GM18519 (cell line): ENCODE data around the gene PHOX2A.
"Not testable (repeated sequence)": the region's sequence is repeated elsewhere in the genome, so short reads cannot be mapped to it uniquely, and the experiment has no call there.

ENCODE experiments used
- ATAC-seq: cut with Tn5 transposase; IDR thresholded peaks from one replicate; pipeline ENCODE4 v1.9.1; 2021; ENCODE audit warnings: mild to moderate bottlenecking, moderate library complexity; ENCODE audit not compliant: unreplicated experiment, low FRiP score

Gene PHOX2A

DNA sequence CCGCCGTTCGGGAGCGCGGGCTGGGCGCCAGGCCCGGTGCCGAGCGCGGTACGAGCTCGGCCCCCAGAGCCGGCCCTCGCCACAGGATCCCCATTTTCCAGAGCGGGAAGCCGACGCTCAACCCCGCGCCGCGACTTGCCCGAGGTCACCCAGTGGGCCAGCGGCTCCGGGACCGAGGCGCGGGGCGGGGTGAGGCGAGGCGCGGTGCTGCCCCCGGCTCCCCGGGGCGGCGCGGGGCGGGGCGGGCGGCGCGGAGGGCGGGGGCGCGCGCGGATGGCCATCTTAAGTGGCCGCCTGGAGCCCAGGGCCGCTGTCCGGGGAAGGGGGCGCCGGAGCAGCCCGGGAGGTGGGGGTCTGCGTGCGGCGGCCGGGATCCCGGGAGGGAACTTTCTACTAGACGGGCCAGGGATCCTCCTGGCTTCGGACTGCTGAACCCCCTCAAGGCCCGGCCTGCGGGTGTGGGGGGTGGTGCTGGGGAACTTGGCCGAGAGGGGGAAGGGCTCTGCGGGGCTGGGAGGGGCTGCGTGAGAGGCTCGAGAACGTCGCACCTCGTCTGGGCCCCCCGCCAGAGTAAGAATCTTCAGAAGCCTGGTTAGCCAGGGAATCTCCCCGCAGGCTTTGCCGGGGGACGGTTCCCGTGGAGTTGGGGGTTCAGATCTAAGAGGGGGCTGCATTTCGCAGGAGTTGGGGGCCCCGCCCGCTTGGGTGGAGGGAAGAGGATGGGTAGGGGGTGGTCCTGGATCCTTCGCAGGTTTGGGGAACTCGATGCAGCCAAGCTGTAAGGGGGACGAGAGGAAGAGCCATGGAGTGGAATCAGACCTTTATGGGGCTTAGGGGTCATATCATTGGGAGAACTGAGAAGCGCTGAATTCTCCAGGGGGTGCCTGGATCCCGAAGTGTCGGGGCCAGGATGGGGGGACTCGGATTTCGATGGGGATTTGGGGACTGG is 20.1 kb downstream of the PHOX2A start:
- ATAC-seq, result peak; percentile 26

DNA sequence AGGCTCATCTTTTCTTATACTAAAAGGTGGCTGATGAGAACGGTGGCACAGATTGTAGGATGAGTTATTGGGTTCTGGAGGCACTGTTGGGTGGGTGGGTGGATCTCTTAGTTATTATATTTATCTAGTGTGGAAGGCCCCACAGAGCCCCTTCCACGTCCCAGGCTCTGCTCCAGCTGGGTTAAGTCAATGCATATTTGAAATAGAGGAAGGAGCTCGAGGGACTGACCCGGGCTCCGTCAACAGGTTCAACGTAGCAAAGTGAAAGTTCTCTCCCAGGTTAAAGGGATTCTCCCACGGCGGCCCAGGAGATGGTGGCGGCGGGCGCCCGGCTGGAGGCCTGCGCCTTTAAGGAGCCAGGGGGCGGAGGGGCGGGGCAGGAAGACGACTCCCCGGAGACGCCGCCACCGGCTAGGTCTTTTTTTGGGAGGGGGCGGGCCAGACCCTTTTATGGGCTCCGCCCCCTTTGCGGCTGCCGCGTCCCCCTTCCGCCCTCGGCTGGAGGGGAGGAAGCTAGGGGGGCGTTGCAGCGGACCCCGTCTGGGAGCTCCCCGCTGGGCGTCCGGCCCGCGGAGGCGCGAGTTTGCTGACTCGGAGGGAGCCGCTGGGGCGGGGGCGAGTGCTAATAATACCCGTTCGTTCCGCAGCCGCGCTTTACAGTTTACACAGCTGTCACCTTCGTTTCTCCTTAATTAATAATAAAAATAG is 20.9 kb downstream of the PHOX2A start:
- peak; percentile 48 for ATAC-seq

DNA sequence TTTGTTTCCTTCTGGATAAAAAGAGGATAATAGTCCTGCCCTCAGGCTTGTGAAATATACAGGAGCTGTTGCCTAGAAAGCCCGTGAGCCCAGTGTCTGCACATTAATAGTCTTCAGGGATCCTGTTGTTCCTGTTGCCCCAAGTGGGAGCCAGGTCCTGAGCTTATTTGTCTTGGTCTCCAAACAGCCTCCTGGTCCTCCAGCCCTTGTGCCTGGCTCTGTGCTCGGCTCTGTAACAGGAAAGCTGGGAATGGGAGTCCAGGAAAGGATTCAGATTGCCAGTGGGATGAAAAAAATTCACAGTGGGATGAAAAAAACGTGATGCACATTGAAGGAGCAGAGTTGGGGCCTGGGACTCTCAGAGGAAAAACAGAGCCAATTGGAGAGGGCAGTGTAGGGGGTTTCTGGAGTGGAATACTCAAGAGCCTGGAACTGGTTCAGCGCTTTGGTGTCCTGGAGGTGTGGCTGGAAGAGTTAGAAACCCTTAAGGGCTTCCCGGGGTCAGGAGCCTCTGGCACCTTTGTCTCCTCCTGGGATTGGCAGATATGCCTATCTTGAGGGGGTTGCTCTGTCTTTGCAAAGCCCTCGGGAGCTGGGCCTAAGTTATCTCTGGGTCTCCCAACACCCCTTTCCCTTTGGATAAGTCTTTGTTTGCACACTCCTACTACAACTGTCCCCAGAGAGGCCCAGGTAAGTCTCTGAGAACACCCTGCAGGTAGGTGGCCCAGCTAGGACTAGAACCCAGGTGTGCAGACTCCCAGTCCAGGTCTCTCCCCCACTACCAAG is 21.7 kb downstream of the PHOX2A start:
- ATAC-seq, result no peak

DNA sequence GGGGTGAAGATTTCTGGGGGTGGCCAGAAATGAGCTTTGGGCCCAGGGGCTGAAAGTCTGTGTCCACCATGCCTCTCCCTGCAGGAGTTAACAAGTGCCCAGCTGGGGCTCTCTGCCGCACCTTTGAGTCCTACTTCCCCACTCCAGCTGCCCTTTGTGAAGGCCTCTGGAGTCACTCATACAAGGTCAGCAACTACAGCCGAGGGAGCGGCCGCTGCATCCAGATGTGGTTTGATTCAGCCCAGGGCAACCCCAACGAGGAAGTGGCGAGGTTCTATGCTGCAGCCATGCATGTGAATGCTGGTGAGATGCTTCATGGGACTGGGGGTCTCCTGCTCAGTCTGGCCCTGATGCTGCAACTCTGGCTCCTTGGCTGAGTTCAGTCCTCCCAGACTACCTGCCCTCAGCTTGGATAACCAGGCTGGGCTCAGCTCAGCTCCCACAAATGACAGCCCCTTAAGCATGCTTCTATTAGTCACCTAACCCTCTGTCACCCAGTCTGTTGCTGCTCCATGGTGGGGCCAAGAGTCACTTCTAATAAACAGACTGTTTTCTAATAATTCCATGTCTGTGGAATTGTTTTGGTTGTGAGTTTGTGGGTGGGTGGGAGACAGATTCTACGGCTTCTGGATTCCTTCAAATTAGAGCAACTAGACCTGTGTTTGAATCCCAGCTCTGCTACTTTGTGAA is 22.4 kb downstream of the PHOX2A start:
- no peak for ATAC-seq

DNA sequence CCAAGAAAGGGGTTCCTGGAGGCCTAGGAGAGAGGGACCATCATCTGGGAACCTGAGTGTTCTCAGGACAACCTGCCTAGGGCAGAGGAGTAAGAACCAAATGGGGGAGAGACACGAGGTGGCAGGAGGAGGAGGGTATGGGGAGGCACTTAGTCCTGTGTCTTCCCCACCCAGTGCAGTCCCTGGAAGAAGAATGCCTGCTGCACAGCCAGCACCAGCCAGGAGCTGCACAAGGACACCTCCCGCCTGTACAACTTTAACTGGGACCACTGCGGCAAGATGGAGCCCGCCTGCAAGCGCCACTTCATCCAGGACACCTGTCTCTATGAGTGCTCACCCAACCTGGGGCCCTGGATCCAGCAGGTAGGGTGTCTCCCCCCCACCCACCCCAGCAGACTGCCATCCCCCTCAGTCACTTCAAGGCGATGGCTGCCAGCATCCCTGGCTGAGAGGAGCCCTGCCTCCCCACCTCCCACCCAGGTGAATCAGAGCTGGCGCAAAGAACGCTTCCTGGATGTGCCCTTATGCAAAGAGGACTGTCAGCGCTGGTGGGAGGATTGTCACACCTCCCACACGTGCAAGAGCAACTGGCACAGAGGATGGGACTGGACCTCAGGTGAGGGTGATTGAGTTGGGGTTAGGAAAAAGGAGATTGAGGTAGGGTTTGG is 23.1 kb downstream of the PHOX2A start:
- ATAC-seq, result no peak

DNA sequence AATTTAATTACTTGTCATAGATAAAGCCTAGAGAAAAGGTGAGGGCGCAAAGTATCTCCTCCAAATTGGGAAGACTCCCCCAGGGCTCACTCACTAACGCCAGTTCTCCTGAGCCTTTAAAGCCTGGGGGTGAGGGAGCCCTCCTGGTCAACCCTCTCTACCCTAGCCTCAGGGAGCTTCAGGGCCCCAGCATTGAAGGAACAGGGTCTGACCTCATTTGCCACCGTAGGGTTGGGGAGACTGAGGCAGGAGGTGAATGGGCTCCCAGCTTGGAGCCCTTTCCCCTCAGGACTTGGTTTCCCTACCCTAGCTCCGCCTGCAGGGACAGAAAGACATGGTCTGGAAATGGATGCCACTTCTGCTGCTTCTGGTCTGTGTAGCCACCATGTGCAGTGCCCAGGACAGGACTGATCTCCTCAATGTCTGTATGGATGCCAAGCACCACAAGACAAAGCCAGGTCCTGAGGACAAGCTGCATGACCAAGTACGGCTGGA is 25.7 kb downstream of the PHOX2A start:
- no peak for ATAC-seq

DNA sequence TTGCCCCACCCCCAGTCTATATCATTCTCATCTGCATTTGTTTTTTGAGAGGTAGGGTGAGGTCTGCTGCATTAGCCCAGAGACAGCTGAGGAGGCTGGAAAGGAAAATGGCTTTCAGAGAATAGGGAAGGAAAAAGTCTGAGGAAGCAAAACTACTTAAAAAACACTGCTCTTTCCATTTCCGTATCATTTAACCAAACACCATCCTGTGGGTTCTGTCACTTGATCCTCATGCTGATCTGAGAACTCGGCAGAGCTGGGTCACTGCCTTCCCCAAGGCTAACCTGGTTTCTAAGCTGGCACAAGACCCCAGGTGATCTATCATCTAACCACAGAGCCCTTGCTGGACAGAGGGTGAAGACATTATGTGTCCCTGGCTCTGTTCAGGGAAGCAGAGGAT is 26.1 kb downstream of the PHOX2A start:
- ATAC-seq, result no peak

DNA sequence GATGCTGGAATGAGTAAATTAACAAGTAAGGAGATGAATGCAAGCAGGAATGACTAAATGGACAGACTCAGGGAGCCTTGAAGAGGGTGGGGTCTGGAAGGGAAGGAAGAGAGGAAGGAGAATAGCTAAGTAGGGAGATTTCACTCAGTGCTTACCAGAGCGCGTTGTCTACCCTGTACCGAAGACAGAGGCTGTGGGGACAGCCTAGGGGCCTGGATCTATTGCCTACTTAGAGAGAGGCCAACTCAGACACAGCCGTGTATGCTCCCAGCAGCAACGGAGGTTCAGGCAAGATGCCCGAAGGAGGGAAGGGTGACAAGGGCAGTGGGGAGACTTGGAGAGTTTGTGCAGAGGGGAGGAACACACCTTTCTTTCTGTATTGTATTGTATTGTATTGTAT is 27.3 kb downstream of the PHOX2A start, which contains the start of gene FOLR2:
Gene FOLR2 (plus strand): TSS at position 157 of the 400 bp plus-strand sequence. CDS start 1,791 bp downstream, outside the sequence.
- no peak for ATAC-seq

DNA sequence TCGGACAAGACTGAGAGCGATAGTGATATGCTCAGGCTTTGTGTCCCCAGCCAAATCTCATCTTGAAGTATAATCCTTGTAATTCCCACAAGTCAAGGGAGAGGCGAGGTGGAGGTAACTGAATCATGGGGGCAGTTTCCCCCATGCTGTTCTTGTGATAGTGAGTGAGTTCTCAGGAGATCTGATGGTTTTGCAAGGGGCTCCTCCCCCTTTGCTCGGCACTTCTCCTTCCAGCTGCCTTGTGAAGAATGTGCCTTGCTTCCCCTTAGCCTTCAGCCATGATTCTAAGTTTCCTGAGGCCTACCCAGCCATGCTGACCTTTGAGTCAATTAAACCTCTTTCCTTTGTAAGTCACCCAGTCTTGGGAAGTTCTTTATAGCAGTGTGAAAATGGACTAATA is 34.9 kb downstream of the PHOX2A start:
- no peak for ATAC-seq

DNA sequence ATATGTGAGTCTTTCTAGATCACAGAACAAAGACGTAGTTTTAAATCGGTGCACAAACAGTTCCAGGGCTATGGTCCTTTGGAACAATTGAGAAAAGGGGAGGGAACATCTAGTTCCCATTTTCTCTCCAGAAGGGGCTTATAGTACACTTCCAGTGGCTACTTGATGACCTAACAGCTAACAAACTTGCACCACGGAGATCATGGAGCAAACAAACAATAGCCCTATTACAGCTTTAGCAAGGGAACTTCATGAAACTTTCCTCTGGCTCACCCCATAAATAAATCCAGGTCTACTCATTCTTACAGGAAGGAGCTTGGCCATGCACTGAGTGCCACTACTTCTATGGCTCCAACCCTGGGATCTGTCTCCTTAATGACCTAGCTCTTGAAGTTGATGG is 35.7 kb downstream of the PHOX2A start:
- no peak for ATAC-seq

DNA sequence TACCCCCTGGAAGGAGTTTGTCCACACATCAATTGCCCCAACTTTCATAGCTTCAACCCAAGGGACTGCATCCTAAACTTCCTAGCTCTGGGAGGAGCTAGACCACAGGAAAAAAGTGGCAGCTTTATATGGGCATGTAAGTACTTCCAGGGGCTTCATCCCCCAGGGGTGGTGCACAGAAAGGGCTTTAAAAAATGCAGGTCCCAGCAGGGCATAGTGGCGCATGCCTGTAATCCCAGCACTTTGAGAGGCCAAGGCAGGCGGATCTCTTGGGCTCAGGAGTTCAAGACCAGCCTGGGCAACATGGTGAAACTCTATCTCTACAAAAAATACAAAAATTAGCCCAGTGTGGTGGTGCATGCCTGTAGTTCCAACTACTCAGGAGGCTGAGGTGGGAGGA is 37.2 kb downstream of the PHOX2A start:
- not testable (repeated sequence) for ATAC-seq

DNA sequence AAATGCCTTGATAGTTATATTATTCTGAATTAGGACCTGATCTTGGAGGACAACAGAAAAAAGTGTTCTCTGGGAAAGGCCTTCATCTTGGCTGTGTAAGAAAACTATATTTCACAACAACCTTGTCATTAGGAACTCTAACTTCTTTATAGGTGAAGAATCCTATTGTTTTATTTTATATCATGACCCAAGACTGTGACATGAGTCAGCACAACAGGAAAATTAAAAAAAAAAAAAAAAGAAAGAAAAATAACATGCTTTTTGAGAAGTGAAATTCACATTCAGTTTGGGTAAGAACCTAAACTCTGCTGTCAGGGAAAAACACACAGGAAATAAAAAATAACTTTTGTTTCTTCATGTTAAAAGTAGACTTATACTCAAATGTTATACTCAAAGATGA is 39.1 kb downstream of the PHOX2A start:
- ATAC-seq, result no peak

DNA sequence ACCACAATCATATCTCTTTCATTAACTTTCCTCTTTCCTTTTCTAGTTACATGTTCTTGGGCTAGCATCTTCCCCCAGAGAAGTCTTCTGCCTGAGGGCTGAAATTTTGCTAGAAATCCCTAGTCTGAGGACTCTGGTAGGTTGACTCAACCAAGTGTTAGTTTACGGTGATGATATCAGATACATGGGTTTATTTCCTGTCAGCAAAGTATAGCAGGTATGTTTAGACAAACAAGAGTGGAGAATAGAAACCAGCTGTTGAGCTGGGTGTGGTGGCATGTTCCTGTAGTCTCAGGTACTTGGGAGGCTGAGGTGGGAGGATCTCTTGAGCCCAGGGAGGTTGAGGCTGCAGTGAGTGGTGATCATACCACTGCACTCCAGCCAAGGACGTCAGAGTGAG is 40.8 kb downstream of the PHOX2A start:
- no peak for ATAC-seq

DNA sequence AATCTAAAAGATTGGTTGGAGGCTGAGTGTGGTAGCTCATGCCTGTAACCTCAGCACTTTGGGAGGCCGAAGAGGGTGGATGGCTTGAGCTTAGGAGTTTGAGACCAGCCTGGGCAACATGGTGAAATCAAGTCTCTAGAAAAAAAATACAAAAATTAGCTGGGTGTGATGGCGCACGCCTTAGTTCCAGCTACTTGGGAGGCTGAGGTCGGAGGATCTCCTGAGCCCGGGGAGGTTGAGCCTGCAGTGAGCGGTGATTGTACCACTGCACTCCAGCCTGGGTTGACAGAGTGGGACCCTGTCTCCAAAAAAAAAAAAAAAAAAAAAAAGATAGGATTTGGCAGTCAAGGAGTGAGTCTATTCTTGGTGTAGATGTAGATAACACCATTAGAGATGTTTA is 41.4 kb downstream of the PHOX2A start:
- ATAC-seq, result no peak

DNA sequence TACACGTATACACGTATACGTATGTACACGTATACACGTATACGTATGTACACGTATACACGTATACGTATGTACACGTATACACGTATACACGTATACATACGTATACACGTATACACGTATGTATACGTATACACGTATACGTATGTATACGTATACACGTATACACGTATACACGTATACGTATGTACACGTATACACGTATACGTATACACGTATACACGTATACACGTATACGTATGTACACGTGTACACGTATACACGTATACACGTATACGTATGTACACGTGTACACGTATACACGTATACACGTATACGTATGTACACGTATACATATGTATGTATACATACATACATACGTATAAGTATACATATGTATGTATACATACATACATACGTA is 42.5 kb downstream of the PHOX2A start:
- not testable (repeated sequence) for ATAC-seq

DNA sequence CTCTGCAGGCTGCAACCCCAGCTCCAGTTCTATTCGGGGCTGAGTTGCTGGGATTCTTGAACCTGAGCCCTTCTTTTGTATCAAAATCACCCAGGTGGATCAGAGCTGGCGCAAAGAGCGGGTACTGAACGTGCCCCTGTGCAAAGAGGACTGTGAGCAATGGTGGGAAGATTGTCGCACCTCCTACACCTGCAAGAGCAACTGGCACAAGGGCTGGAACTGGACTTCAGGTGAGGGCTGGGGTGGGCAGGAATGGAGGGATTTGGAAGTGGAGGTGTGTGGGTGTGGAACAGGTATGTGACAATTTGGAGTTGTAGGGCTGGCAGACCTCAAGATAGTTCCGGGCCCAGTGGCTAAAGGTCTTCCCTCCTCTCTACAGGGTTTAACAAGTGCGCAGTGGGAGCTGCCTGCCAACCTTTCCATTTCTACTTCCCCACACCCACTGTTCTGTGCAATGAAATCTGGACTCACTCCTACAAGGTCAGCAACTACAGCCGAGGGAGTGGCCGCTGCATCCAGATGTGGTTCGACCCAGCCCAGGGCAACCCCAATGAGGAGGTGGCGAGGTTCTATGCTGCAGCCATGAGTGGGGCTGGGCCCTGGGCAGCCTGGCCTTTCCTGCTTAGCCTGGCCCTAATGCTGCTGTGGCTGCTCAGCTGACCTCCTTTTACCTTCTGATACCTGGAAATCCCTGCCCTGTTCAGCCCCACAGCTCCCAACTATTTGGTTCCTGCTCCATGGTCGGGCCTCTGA is 48.3 kb downstream of the PHOX2A start:
- ATAC-seq, result no peak

DNA sequence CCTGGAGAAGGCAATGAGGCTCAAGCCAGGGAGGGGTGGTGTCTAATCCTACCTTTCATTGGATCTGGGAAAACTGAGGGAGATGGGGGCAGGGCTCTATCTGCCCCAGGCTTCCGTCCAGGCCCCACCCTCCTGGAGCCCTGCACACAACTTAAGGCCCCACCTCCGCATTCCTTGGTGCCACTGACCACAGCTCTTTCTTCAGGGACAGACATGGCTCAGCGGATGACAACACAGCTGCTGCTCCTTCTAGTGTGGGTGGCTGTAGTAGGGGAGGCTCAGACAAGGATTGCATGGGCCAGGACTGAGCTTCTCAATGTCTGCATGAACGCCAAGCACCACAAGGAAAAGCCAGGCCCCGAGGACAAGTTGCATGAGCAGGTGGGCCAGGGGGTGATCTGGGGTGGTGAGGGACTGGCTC is 52.0 kb downstream of the PHOX2A start, which contains the start of gene FOLR1:
Gene FOLR1 (plus strand): TSS at position 180 of the 421 bp plus-strand sequence. CDS start 34 bp downstream, at position 214.
- no peak for ATAC-seq

DNA sequence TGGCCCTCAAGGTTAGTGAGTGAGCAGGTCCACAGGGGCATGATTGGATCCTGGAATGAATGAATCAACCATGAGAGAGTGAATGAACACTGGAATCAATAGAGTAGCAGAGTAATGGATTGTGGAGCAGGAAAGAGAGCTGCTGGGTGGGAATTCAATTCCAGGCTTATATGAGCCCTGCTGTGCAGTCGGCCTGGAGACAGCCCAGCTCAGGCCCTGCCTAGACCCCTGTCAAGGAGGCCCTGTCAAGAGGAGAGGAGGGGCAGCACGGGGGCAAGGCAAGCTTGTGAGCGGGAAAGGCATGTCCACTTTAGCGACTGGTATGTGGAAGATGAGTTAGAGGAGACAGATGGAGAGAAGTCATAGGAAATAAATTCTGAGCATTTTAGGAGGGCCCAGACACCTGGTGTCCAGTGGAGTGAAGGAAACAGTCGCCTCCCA is 53.3 kb downstream of the PHOX2A start:
- ATAC-seq, result no peak
